Right renal cortex interstitium (tissue), 3 donors: Measurements from ENCODE around the gene PRRT1B. TPM values are rescaled to one million over a fixed set of nuclear protein-coding genes. Genes with fewer than 3 reads are reported as not detected.
"Not testable (repeated sequence)": the region's sequence is repeated elsewhere in the genome, so short reads cannot be mapped to it uniquely, and the experiment has no call there.

Source experiments
- DNase-seq, 3 donors: peaks; one replicate each; pipeline ENCODE4 v3.0.0-alpha.2; 2013; ENCODE audit warnings: low read depth in 3 of 3, low spot score in 2 of 3
- polyA plus RNA-seq, 3 donors: library from polyadenylated mRNA; unstranded; fragments of 120-200 nt; gene quantifications; one replicate each; pipeline ENCODE4 v1.2.1, GENCODE V29; 2013; ENCODE audit not compliant: insufficient read length in 3 of 3

Gene PRRT1B
- polyA plus RNA-seq = 1 to 10 TPM in 1 of 3 donors, under 1 TPM in 2; 0.25 to 1.0 (median 0.72) TPM

DNA sequence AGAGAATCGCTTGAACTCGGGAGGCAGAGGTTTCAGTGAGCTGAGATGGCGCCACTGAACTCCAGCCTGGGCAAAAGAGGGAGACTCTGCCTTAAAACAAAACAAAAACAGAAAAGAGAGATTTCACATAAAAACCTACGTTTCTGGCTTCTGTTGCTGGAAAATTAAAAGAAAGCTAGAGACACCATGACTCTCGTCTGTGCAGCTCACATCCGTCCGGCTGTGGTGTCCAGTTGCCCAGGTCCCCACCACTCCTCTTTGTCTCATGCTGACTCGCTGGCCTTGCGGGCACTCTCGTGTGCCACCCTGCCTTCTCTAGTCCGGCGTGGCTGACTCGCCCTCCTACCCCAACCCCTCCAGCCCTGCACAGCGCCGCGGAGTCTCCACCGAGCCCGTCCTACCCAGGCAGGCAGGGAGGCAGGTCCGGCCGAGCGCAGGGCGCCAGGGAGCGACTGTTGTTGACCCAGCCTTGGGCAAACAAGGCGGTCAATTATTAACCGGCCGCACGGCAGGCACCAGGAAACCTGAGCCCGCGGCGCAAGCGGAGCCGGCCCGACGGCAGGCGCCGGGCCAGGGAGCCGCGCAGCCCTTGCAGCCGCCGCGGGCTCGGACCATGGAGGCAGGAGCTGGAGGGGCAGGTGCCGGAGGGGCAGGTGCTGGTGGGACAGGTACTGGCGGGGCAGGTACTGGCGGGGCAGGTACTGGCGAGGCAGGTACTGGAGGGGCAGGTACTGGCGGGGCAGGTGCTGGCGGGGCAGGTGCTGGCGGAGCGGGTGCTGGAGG lies at the start of gene PRRT1B:
TSS of gene PRRT1B (plus strand) at position 521 of the 783 bp plus-strand sequence. CDS start at position 614, 93 bp downstream.
- DNase-seq = peak in 1 of 3 donors; percentile 73

DNA sequence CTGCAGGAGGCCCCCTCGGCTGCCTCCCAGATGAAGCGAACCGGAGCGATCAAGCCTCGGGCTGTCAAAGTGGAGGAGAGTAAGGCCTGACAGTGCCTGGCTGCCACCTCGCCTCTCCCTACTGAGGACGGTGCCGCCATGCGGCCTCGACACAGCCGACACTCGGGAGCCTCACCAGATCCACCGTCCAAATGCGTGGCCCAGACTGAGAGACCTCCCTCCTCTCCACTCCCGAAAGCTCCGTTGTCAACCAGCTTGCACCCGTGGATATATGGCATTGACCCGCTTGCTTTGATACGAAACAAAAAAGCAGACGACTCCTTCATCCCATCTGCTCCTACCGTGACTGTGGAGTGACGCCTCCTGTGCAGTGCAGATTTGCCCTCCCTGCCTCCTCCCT lies 49.5 kb upstream of the PRRT1B start:
- DNase-seq = no peak

DNA sequence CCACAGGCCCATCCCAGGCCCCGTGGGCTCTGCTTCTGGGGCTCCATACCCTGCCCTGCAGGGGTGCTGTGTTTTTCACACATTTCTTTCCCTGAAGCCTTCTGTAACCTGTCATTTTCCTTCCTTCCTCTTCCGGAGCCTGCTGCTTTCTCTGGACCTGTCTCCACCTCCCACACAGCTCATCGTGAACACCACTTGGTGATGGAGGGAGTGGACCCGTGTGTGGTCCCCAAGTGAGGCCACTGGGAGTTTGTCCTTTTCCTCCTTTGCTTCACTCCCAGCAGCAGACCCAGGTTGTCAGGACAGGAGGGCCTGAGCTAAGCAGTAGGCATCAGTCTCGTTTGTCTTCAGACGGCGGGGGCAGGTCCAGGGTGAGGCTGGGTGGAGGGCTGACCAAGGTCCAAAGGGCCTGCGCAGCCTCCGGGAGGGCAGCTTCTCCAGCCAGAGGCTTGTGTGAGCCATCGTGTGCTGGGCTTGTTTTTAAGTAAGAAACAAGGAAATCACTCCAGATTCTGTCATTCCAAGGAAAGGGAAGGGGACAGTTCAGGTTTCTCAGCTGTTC lies 48.4 kb upstream of the PRRT1B start:
- no peak for DNase-seq

DNA sequence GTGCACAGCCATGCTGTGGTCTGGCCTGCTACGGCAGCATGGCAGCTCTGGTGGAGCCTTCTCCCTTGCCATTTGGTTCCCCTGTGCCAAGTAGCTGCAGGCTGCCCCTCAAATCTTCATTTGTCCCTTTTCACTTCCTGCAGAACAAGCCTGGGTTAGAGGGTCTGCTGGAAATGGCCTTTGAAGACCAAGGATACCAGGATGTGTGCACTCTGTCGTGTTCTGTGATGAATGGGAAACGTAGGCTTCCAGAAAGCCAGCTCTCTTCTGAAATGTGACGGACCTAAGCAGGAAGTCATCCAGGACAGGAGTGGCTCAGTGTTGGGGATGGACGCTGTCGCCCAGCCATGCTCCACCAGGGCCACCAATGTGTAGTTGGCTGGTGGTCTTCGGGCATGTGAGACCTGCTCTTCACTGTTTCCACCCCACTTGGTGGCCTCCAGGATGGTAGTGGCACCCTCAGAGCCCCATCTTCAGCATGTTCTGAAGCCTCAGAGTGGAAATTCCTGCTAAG lies 46.0 kb upstream of the PRRT1B start:
- DNase-seq = no peak

DNA sequence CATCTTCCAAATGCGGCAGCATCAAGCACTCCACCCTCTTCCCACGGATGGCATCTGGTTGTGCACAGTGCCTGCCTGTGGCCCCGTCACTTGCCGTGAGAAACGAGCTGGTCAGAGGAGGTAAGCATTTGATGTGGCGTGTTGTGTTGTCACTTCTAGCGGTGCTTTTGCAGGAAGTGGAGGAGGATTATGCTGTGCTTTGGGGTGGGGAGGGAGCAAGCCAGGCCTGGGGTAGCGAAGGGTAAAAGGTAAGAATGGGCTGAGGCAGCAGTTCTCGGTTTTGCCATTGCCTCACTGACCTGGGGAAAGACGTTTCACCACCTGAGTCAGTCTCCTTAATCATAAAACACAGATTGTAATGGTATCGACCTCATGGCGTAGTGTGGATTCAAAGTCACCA lies 44.9 kb upstream of the PRRT1B start:
- no peak for DNase-seq

DNA sequence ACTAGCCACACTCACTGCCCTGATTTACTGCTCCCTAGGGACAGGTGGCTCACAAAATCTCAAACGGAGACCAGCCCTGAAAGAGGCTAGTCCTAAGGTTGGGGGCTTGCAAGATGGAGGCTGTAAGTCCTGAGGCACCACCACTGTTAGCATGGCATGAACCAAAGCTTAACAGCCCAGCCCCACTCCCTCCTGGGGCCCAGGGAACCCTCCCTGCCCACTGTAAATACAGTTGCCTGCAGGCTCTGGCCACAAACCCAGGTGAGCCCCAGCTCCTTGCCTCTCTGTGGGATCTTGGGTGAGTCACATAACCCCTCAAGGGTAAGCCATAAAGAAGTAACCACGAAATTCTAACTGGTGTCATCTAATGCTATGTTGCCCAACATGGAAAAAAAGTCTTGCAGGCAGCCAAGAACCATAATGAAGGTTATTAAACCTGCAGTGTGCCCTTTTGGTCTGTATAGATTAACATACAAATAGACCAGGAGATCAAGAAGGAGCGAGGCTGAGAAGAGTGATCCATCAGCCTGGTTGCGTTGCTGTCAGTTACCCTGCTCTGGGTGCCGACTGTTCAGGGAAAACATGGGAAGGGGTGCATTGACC lies 44.3 kb upstream of the PRRT1B start:
- DNase-seq = no peak

DNA sequence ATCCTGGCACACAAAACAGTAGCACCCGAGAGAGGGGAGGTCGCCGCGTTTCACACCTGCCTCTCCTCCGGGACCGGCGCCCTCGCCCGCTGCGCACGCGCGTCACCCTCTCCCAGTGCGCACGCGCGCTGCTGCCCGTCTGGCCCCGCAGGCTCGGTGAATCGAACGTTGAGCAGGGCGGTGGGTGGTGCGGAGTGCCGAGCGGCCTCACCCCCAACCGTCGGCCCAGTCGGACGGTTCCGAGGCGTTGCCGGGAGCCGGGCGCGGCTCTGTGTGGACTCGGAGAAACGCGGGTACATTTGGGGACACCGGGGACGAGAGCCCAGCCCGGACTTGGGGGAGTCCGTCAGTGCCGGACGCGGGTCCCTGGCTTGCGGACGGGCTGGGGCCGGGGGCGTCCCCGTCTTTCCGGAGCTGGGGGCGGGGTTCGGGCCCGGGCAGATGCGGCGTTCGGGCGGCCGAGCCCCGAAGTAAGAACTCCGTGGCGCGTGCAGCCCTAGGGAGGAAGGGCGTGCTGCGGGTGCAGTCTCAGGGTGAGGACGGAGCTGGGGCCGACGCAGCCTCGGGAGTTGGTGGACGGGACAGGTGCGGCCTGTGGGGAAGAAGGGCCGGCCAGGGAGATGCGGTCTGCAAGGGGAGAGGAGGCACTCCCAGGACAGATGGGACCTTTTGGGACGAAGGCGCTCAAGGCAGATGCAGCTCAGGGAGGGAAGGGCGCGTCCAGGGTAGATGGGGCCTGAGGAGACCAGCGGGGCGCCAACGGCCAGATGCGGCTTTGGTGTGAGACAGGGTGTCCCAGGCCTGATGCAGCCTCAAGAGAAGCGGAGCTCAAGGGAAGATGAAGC lies 42.3 kb upstream of the PRRT1B start, which contains the start of gene POMT1:
TSS of gene POMT1 (plus strand) at position 138 of the 845 bp plus-strand sequence. CDS start 1,301 bp downstream, outside the sequence.
- peak; percentile 50 to 73 (median 72) for DNase-seq

DNA sequence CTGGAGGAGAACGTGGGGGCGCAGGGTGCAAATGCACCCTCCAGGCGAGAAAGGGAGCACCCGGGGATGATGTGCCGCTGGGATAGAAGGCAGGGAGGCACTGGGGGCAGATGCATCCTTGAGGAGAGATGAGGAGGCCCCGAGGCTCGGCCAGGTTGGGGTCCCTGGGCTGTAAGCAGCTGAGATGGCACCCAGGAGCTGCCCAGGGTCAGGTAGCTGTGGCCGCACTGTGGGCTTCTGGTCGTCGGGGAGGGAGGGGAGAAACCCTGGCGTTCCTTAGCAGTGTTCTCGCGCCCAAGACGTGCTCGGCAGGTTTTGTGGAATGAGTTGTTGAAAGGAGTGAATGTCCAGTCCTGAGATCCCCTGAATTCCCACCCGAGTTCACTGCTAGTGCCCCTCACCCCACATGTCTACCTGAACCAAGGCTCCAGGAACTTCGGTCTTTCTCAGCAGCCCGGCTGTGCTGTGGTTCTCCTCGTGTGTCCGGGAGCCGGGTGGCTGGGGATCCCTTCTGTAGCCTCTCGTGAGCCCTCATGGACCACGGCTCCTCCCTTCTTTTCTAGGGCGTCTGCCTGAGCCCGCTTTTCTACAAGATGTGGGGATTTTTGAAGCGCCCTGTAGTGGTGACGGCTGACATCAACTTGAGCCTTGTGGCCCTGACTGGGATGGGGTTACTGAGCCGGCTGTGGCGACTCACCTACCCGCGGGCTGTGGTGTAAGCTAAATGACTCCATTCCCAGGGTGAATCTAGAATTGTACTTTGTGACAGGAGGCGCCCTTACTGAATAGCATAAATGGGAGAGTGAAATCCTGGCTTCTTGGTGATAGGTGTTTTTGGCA lies 41.5 kb upstream of the PRRT1B start:
- no peak for DNase-seq

DNA sequence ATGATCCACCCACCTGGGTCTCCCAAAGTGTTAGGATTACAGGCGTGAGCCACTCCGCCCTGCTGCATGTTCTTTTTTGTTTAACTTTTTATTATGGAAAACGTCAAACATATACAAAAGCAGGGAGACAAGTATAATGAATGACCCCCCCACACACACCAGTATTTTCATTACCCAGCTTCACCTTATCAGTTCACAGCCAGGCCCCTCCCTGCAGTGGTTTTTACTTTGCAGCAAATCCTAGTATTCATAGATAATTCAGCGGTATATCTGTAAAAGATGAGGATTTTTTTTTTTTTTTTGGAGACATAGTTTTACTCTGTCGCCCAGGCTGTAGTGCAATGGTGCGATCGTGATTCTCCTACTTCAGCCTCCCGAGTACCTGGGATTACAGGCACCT lies 40.3 kb upstream of the PRRT1B start:
- no peak for DNase-seq

DNA sequence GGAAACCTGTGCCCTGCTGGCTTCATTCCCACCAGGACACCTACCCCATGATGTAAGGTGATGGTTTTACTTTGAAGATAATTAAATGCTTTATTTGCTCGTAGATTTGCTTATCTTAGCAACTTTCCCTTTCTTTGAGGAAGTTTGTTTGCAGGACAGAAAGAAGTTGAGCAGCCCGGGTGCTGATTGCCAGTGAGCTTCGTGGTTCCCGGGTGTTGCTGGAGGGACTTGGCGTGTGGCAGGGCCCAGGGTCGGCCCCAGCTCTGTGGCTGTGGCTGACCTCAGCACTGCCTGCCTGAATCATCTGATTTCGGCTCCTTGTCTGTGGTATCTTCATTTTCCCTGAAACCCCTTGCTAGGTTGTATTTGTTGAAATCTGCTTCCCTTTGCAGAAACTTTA lies 33.9 kb upstream of the PRRT1B start:
- DNase-seq = no peak

DNA sequence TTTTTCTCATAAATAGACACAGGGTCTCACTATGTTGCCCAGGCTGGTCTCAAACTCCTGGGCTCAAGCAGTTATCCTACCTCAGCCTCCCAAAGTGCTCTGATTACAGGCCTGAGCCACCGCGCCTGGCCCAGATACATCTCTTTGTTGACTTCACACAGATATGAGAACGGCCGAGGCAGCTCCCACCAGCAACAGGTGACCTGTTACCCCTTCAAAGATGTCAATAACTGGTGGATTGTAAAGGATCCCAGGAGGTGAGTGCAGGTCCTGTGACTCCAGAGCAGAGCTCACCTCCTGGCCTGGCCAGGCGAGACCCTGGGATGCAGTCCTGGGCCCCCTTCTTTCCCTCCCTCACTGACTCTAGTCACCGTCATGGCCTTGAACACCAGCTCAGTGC lies 33.4 kb upstream of the PRRT1B start:
- DNase-seq = no peak

DNA sequence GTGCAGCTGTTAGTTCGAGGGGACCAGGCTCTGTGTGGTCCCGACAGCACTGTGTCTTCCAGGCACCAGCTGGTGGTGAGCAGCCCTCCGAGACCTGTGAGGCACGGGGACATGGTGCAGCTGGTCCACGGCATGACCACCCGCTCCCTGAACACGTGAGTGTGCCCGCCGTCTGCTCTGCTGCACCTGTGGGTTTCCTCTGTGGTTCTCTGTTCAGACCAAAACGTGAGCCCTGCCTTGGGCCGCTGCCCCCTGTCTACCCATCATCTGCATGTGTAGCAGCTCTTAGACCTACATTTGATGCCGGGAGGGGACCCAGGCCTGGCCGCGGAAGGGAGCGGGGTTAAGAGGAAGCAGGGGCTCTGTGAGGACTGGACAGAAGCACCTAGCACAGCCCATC lies 32.1 kb upstream of the PRRT1B start:
- no peak for DNase-seq

DNA sequence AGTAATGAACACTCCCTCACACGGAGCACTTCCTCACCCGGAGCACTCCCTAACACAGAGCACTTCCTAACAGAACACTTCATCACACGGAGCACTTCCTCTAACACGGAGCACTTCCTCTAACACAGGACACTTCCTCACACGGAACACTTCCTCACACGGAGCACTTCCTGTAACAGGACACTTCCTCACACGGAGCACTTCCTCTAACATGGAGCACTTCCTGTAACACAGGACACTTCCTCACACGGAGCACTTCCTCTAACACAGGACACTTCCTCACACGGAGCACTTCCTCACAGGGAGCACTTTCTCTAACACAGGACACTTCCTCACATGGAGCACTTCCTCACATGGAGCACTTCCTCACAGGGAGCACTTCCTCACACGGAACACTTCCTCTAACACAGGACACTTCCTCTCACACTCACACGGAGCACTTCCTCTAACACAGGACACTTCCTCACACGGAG lies 29.7 kb upstream of the PRRT1B start:
- not testable (repeated sequence) for DNase-seq

DNA sequence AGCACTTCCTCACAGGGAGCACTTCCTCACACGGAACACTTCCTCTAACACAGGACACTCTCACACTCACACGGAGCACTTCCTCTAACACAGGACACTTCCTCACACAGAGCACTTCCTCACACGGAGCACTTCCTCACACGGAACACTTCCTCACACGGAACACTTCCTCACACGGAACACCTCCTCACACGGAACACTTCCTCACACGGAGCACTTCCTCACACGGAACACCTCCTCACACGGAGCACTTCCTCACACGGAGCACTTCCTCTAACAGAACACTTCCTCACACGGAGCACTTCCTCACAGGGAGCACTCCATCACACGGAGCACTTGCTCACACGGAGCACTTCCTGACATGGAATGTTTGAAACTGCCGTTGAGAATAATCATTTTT lies 29.2 kb upstream of the PRRT1B start:
- DNase-seq = no peak

DNA sequence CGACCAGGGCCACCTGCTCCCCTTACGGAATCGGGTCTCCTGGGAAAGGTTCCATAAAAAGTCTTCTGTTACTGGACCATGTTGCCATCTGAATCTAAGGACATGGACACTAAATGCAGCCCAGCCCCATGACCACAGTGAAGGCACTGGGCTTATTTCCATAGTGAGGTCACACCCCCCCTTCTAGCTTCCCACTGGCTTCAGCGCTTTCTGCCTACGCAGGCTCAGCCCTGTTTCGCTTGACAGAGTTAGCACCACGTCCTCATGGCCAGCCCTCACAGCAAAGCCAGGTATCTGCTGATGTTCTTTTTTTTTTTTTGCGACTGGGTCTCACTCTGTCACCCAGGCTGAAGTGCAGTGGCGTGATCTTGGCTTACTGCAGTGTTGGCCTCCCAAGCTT lies 28.4 kb upstream of the PRRT1B start:
- DNase-seq = no peak

DNA sequence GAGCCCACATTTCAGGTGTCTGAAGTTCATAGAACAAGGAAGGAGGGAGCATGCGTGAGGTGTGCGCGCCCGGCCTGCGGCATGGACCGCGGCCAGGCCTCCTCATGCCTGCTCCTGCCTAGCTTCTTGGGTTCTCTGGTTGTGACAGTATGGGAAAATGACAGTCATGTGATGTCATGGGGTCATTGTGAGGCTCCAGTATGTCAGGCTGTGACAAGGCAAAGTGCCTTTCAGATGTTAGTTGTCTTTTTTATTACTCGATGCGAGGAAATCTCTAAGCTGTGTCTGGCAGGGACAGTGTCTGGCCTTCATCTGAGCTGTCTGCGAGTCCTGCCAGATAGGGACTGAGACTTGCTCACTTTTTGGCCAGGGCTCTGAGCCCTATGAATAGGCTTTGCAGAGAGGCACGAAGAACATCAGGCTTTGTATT lies 27.5 kb upstream of the PRRT1B start:
- DNase-seq = no peak

DNA sequence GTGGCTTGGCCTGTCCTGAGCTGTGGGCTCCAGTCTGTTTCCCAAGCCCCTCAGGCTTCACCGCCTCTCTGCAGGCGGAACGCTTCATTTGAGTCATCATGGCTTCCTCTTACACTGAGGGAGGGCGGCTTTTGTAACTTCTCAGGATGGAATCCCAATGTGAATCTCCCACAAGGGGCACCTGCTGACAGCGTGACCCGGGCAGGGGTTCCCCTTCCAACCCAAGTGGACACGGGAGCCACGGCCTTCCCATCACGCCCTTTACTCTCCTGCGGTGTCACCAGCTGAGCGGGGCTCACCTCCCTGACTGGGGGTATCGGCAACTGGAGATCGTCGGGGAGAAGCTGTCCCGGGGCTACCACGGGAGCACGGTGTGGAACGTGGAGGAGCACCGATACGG lies 26.8 kb upstream of the PRRT1B start:
- no peak for DNase-seq

DNA sequence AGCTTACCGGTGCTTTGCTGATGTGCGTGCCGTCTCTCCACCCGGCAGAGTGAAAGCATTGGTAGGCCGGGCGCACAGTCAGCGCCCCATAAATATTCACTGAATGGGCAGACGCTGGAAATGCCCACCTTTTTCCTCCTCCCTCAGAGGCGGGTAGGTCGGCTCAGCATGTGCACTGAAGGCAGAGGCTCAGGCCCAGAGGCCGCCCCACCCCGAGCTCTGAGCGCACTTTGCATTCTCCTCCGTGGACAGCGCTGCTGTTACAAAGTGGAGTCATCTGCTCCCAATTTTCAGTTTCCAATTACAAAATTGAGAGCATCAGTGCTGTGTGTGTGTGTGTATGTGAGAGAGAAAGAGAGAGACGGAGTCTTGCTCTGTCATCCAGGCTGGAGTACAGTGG lies 24.8 kb upstream of the PRRT1B start:
- no peak for DNase-seq

DNA sequence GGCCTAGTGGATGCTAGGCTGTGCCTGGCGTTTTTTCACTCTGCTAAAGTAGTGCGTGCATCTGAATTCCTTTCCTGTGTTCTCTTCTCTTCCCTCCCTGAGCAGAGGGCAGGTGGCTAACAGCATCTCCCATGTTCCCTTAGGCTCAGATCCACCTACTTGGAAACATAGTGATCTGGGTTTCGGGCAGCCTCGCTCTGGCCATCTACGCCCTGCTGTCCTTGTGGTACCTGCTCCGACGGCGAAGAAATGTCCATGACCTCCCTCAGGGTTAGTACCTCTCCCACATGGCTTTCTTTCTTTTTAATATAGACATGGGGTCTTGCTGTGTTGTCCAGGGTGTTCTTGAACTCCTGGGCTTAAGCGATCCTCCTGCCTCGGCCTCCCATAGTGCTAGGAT lies 24.1 kb upstream of the PRRT1B start:
- DNase-seq = no peak

DNA sequence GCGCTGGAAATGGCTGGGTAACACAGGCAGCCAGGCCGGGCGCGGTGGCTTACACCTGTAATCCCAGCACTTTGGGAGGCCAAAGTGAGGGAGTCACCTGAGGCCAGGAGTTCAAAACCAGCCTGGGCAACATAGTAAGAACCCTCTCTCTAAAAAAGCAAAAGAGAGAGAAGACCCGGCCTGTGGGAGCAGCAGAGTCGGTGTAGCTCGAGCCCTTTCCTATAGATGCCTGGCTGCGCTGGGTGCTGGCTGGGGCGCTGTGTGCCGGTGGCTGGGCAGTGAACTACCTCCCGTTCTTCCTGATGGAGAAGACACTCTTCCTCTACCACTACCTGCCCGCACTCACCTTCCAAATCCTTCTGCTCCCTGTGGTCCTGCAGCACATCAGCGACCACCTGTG lies 23.5 kb upstream of the PRRT1B start:
- DNase-seq = no peak
